Astrocyte (in vitro differentiated cells and primary cell): ENCODE results near the gene IL2RA. TPM values are rescaled to one million over a fixed set of nuclear protein-coding genes. Genes with fewer than 3 reads are reported as not detected.

Source experiments
- DNase-seq: peaks from one replicate; pipeline ENCODE4 v3.0.0-alpha.2; 2010; ENCODE audit warnings: low read depth
- FAIRE-seq: peaks from 2 replicates; lab custom pipeline; 2011; peaks lifted over from hg19 to GRCh38; lab: Jason Lieb, UNC
- H2AFZ ChIP-seq: 2 replicates; pipeline ENCODE4 v1.6.0; 2012; ENCODE audit warnings: low read depth, low read length, inconsistent platforms
- H3K27ac ChIP-seq: 2 replicates; pipeline ENCODE4 v1.5.1; 2011; ENCODE audit warnings: low read depth, low read length, inconsistent platforms
- H3K27me3 ChIP-seq: 2 replicates; pipeline ENCODE4 v1.6.0; 2011; ENCODE audit warnings: low read length, inconsistent platforms; ENCODE audit not compliant: insufficient read depth
- H3K36me3 ChIP-seq: 2 replicates; pipeline ENCODE4 v1.5.1; 2011; ENCODE audit warnings: low read length, inconsistent platforms; ENCODE audit not compliant: insufficient read depth
- H3K4me1 ChIP-seq: 2 replicates; pipeline ENCODE4 v1.5.1; 2011; ENCODE audit warnings: low read length, inconsistent platforms; ENCODE audit not compliant: insufficient read depth
- H3K4me2 ChIP-seq: 2 replicates; pipeline ENCODE4 v1.6.0; 2012; ENCODE audit warnings: low read length, inconsistent platforms
- H3K4me3 ChIP-seq: 2 replicates; pipeline ENCODE4 v1.5.1; 2011; ENCODE audit warnings: low read depth, mild to moderate bottlenecking, low read length, inconsistent platforms; ENCODE audit not compliant: insufficient read depth
- H3K79me2 ChIP-seq: 2 replicates; pipeline ENCODE4 v1.6.0; 2012; ENCODE audit warnings: mild to moderate bottlenecking, low read length, inconsistent platforms; ENCODE audit not compliant: insufficient read depth
- H3K9ac ChIP-seq: 2 replicates; pipeline ENCODE4 v1.6.0; 2012; ENCODE audit warnings: mild to moderate bottlenecking, low read length, inconsistent platforms
- H3K9me3 ChIP-seq: 2 replicates; pipeline ENCODE4 v1.5.1; 2012; ENCODE audit warnings: low read depth, mild to moderate bottlenecking, low read length, inconsistent platforms; ENCODE audit not compliant: insufficient read depth
- H4K20me1 ChIP-seq: 2 replicates; pipeline ENCODE4 v1.6.0; 2012; ENCODE audit warnings: low read length, inconsistent platforms; ENCODE audit not compliant: insufficient read depth
- H3K27ac Mint-ChIP-seq: one replicate; pipeline ENCODE4 v1.8.0; 2021; ENCODE audit warnings: mild to moderate bottlenecking, mixed read lengths; ENCODE audit not compliant: unreplicated experiment
- H3K27me3 Mint-ChIP-seq: one replicate; pipeline ENCODE4 v1.8.0; 2021; ENCODE audit warnings: low read depth, mixed read lengths; ENCODE audit not compliant: unreplicated experiment
- H3K36me3 Mint-ChIP-seq: one replicate; pipeline ENCODE4 v1.8.0; 2021; ENCODE audit warnings: low read depth, mixed read lengths; ENCODE audit not compliant: unreplicated experiment
- H3K4me1 Mint-ChIP-seq: one replicate; pipeline ENCODE4 v1.8.0; 2021; ENCODE audit warnings: low read depth, mixed read lengths; ENCODE audit not compliant: unreplicated experiment
- H3K4me3 Mint-ChIP-seq: one replicate; pipeline ENCODE4 v1.8.0; 2021; ENCODE audit warnings: mild to moderate bottlenecking, moderate library complexity, mixed read lengths; ENCODE audit not compliant: unreplicated experiment
- H3K9me3 Mint-ChIP-seq: one replicate; pipeline ENCODE4 v1.8.0; 2021; ENCODE audit warnings: mild to moderate bottlenecking, mixed read lengths; ENCODE audit not compliant: unreplicated experiment
- CTCF ChIP-seq: IDR thresholded peaks from 2 replicates; pipeline ENCODE4 v1.5.1; 2011; ENCODE audit warnings: low read depth, mild to moderate bottlenecking, inconsistent platforms, low read length, moderate library complexity; ENCODE audit not compliant: insufficient read depth
- EZH2 ChIP-seq: IDR thresholded peaks from 2 replicates; pipeline ENCODE4 v1.6.1; 2012; ENCODE audit warnings: mild to moderate bottlenecking, low read length, inconsistent platforms; ENCODE audit not compliant: insufficient read depth
- total RNA-seq: library from RNA; stranded (reverse); gene quantifications from 2 replicates; pipeline ENCODE4 v1.2.1, GENCODE V29; 2021

Gene IL2RA
- total RNA-seq, 1 donor from 2014 or later = not detected

- H3K27me3 ChIP-seq = peaks cover 2% of the 10 kb centered on the region
- H3K4me3 Mint-ChIP-seq = peak overlapping the region; percentile 86
- H3K9me3 Mint-ChIP-seq = no peaks in the 10 kb centered on the region
- H3K27me3 Mint-ChIP-seq = peaks cover 27% of the 10 kb centered on the region
- DNase-seq = peak; percentile 46
- H3K9ac ChIP-seq = peak overlapping the region; percentile 74
- no peaks in the 10 kb centered on the region for H3K9me3 ChIP-seq
- no peaks in the 10 kb centered on the region for H3K36me3 ChIP-seq
- TF ChIP-seq EZH2 = peak; percentile 51
- TF ChIP-seq CTCF = no peak
- peak overlapping the region; percentile 96 for H2AFZ ChIP-seq
- peak overlapping the region; percentile 78 for H3K4me3 ChIP-seq
- H3K27ac Mint-ChIP-seq = no peak overlapping the region
- H3K4me1 Mint-ChIP-seq = no peaks in the 10 kb centered on the region
- H4K20me1 ChIP-seq = no peaks in the 10 kb centered on the region
- H3K4me1 ChIP-seq = peaks cover 3% of the 10 kb centered on the region
- no peak overlapping the region for H3K27ac ChIP-seq
- peak overlapping the region; percentile 98 for H3K4me2 ChIP-seq
- no peaks in the 10 kb centered on the region for H3K36me3 Mint-ChIP-seq
- no peaks in the 10 kb centered on the region for H3K79me2 ChIP-seq
- FAIRE-seq = no peak
Observed at GRCh38 chr10:5976512-5977470, 85.4 kb downstream of the IL2RA start.

- no peaks in the 10 kb centered on the region for H3K36me3 Mint-ChIP-seq
- H3K79me2 ChIP-seq = no peaks in the 10 kb centered on the region
- peaks cover 22% of the 10 kb centered on the region for H3K27me3 Mint-ChIP-seq
- H4K20me1 ChIP-seq = no peaks in the 10 kb centered on the region
- H2AFZ ChIP-seq = peak overlapping the region; percentile 96
- no peaks in the 10 kb centered on the region for H3K9me3 Mint-ChIP-seq
- no peak overlapping the region for H3K27ac Mint-ChIP-seq
- peak overlapping the region; percentile 98 for H3K4me2 ChIP-seq
- TF ChIP-seq EZH2 (no peak), CTCF (no peak)
- no peaks in the 10 kb centered on the region for H3K36me3 ChIP-seq
- no peak for FAIRE-seq
- H3K27ac ChIP-seq = no peak overlapping the region
- H3K9ac ChIP-seq = peak overlapping the region; percentile 74
- H3K4me3 Mint-ChIP-seq = peak overlapping the region; percentile 86
- H3K4me3 ChIP-seq = peak overlapping the region; percentile 78
- peaks cover 2% of the 10 kb centered on the region for H3K27me3 ChIP-seq
- peak; percentile 8 for DNase-seq
- H3K4me1 Mint-ChIP-seq = no peaks in the 10 kb centered on the region
- no peaks in the 10 kb centered on the region for H3K9me3 ChIP-seq
- peaks cover 3% of the 10 kb centered on the region for H3K4me1 ChIP-seq
Observed at GRCh38 chr10:5975641-5976473, 86.3 kb downstream of the IL2RA start.
